Stimulated activated CD8-positive, alpha-beta memory T cell treated with anti-CD3 and anti-CD28 coated beads, Interleukin-15, amount 100 ng/mL, for 24 hours (primary cell): Measurements from ENCODE around the gene KISS1.
"Not testable (repeated sequence)": the region's sequence is repeated elsewhere in the genome, so short reads cannot be mapped to it uniquely, and the experiment has no call there.

Experiments
- DNase-seq: peaks from one replicate; pipeline ENCODE4 v3.0.0-alpha.2; 2020; ENCODE audit warnings: low read depth

KISS1 gene

GRCh38 chr1:204196068-204196795 is at the start of gene KISS1:
KISS1 (minus strand) TSS chr1:204196491; CDS start chr1:204192876, 3,615 bp downstream.
- no peak for DNase-seq

- DNase-seq: no peak
Observed at GRCh38 chr1:204242920-204243319, 46.6 kb upstream of the KISS1 start.

GRCh38 chr1:204241914-204242313 is 45.6 kb upstream of the KISS1 start:
- DNase-seq: no peak

GRCh38 chr1:204241050-204241449 is 44.8 kb upstream of the KISS1 start:
- no peak for DNase-seq

GRCh38 chr1:204240233-204240632 is 43.9 kb upstream of the KISS1 start:
- no peak for DNase-seq

GRCh38 chr1:204239401-204239800 is 43.1 kb upstream of the KISS1 start:
- not testable (repeated sequence) for DNase-seq

- DNase-seq: not testable (repeated sequence)
Observed at GRCh38 chr1:204238520-204238919, 42.2 kb upstream of the KISS1 start.

- DNase-seq: not testable (repeated sequence)
Observed at GRCh38 chr1:204237515-204237914, 41.2 kb upstream of the KISS1 start.

GRCh38 chr1:204232526-204232925 is 36.2 kb upstream of the KISS1 start:
- DNase-seq: no peak

GRCh38 chr1:204230211-204230610 is 33.9 kb upstream of the KISS1 start:
- no peak for DNase-seq

- no peak for DNase-seq
Observed at GRCh38 chr1:204228896-204229295, 32.6 kb upstream of the KISS1 start.

GRCh38 chr1:204227996-204228785 is 31.9 kb upstream of the KISS1 start:
- DNase-seq: no peak

GRCh38 chr1:204227351-204227750 is 31.1 kb upstream of the KISS1 start:
- no peak for DNase-seq

- no peak for DNase-seq
Observed at GRCh38 chr1:204225841-204226735, 29.8 kb upstream of the KISS1 start.

- no peak for DNase-seq
Observed at GRCh38 chr1:204224655-204225054, 28.4 kb upstream of the KISS1 start.

GRCh38 chr1:204223129-204223860 is 27.0 kb upstream of the KISS1 start:
- no peak for DNase-seq

GRCh38 chr1:204222764-204223055 is 26.4 kb upstream of the KISS1 start:
- DNase-seq: no peak

GRCh38 chr1:204222006-204222763 is 25.9 kb upstream of the KISS1 start:
- DNase-seq: no peak

- no peak for DNase-seq
Observed at GRCh38 chr1:204221271-204221670, 25.0 kb upstream of the KISS1 start.

- DNase-seq: no peak
Observed at GRCh38 chr1:204219971-204220616, 23.8 kb upstream of the KISS1 start.

- DNase-seq: no peak
Observed at GRCh38 chr1:204218552-204218951, 22.3 kb upstream of the KISS1 start.
